Sigmoid colon (tissue), 7 donors: ENCODE data around the gene VPS26C. TPM values are rescaled to one million over a fixed set of nuclear protein-coding genes. Genes with fewer than 3 reads are reported as not detected.

Experiments used
- DNase-seq: peaks from one replicate; pipeline ENCODE4 v3.0.0-alpha.2; 2019
- H3K27ac ChIP-seq, 4 donors: fragments of 200-600 bp; sonication (generic); one replicate each; pipeline ENCODE4 v1.5.1; 2016 to 2019; ENCODE audit warnings: mild to moderate bottlenecking in 1 of 4
- H3K27me3 ChIP-seq, 3 donors: fragments of 200-600 bp; sonication (generic); one replicate each; pipeline ENCODE4 v1.5.1; 2019; ENCODE audit warnings: mild to moderate bottlenecking in 1 of 3
- H3K36me3 ChIP-seq, 4 donors: fragments of 200-600 bp; sonication (generic); one replicate each; pipeline ENCODE4 v1.5.1; 2016 to 2019
- H3K4me1 ChIP-seq, 4 donors: fragments of 200-600 bp; sonication (generic); one replicate each; pipeline ENCODE4 v1.5.1; 2017 to 2019
- H3K4me3 ChIP-seq, 4 donors: fragments of 200-600 bp; sonication (generic); one replicate each; pipeline ENCODE4 v1.5.1; 2017 to 2019; ENCODE audit warnings: mild to moderate bottlenecking in 2 of 4, moderate library complexity in 1 of 4
- H3K9me3 ChIP-seq, 4 donors: fragments of 200-600 bp in 3 of 4; sonication (generic) in 3 of 4; one replicate each; pipeline versions ENCODE4 v1.5.1 to v1.6.1; 2013 to 2019
- CTCF ChIP-seq, 4 experiments: fragments of 450-650 bp in 3 of 4; fragments of 200-600 bp in 1 of 4; IDR thresholded peaks; one replicate each; pipeline ENCODE4 v1.5.1; 2016 to 2019; ENCODE audit warnings: antibody characterized with exemption in 4 of 4, mild to moderate bottlenecking in 3 of 4, moderate library complexity in 2 of 4
- EP300 ChIP-seq, 4 donors: sonication (generic); formaldehyde crosslinking; IDR thresholded peaks; one replicate each; pipeline ENCODE4 v1.6.1; 2017; ENCODE audit warnings: antibody characterized with exemption in 4 of 4
- POLR2A ChIP-seq, 2 donors: fragments of 450-650 bp; IDR thresholded peaks; one replicate each; pipeline ENCODE4 v1.6.1; 2016; ENCODE audit warnings: antibody characterized with exemption in 2 of 2, mild to moderate bottlenecking in 2 of 2, moderate library complexity in 2 of 2
- POLR2AphosphoS5 ChIP-seq, 4 donors: sonication (generic); formaldehyde crosslinking; IDR thresholded peaks; one replicate each; pipeline ENCODE4 v1.6.1; 2017; ENCODE audit warnings: antibody characterized with exemption in 4 of 4
- WGBS, 2 donors: extraction: QIAGEN DNeasy Blood & Tissue Kit; methylation state at CpG; one replicate each; pipeline ENCODE4 v1.1.7; 2013; 5-methylcytosine and 5-hydroxymethylcytosine counted together
- intact Hi-C: fragments of 100-400 bp; cut with DNase I; formaldehyde crosslinking; loops from one replicate; pipeline ENCODE4 v1.15.1; 2023
- polyA plus RNA-seq, 3 donors: library from polyadenylated mRNA; stranded (reverse); fragments of 200-250 nt; gene quantifications; one replicate each; pipeline ENCODE4 v1.2.3, GENCODE V29; 2013
- total RNA-seq, 4 donors: library from RNA; depleted of rRNA; stranded (reverse); fragments of >200 nt; gene quantifications; one replicate each; pipeline ENCODE4 v1.1.0, GENCODE V29; 2016
- donor health status: healthy with polysubstance abuse.
- donor health status: Bipolar disorder and iron deficiency.
- donor health status: healthy.

The VPS26C gene
- total and polyA plus RNA-seq, 7 donors = 34.2 to 71.7 (median 52.6) TPM

- no peak overlapping the region for H3K27ac ChIP-seq
- no peaks in the 10 kb centered on the region for H3K4me1 ChIP-seq
- no peak for DNase-seq
- intact Hi-C loops = no loop called here
- H3K36me3 ChIP-seq = peaks cover 0 to 7% (median 4%) of the 10 kb centered on the region in 4 donors
- TF ChIP-seq EP300 (IDR thresholded peaks at IDR 0.05) = no peak
- no peak for TF ChIP-seq POLR2A (IDR thresholded peaks at IDR 0.05)
- no peak for TF ChIP-seq POLR2AphosphoS5 (IDR thresholded peaks at IDR 0.05)
- no peak for TF ChIP-seq CTCF (IDR thresholded peaks at IDR 0.05)
- no peaks in the 10 kb centered on the region for H3K9me3 ChIP-seq
- WGBS, 2 donors = 64 to 83% methylated on average over 12 of the region's 12 CpGs
- no peaks in the 10 kb centered on the region for H3K27me3 ChIP-seq
- H3K4me3 ChIP-seq = no peak overlapping the region
Measured at GRCh38 chr21:37244501-37245095, 22.5 kb downstream of the VPS26C start.

- H3K36me3 ChIP-seq = peaks cover 0 to 12% (median 4%) of the 10 kb centered on the region in 4 donors
- H3K4me1 ChIP-seq = no peaks in the 10 kb centered on the region
- no peak for TF ChIP-seq POLR2A (IDR thresholded peaks at IDR 0.05)
- no peak for TF ChIP-seq POLR2AphosphoS5 (IDR thresholded peaks at IDR 0.05)
- no peak for TF ChIP-seq CTCF (IDR thresholded peaks at IDR 0.05)
- no peak for TF ChIP-seq EP300 (IDR thresholded peaks at IDR 0.05)
- intact Hi-C loops = no loop called here
- no peaks in the 10 kb centered on the region for H3K27me3 ChIP-seq
- no peak overlapping the region for H3K27ac ChIP-seq
- H3K9me3 ChIP-seq = no peaks in the 10 kb centered on the region
- WGBS, 2 donors = 96 to 98% methylated on average over 6 of the region's 6 CpGs
- DNase-seq = no peak
- no peak overlapping the region for H3K4me3 ChIP-seq
Measured at GRCh38 chr21:37243961-37244360, 23.2 kb downstream of the VPS26C start.

GRCh38 chr21:37241426-37241825 is 25.7 kb downstream of the VPS26C start:
- Histone ChIP-seq H3K27ac (no peak overlapping the region), H3K4me1 (no peaks in the 10 kb centered on the region), H3K9me3 (no peaks in the 10 kb centered on the region), H3K36me3 (peaks cover 0 to 37% (median 8%) of the 10 kb centered on the region in 4 donors), H3K27me3 (no peaks in the 10 kb centered on the region), H3K4me3 (no peak overlapping the region)
- WGBS, 2 donors = 80 to 94% methylated on average over 7 of the region's 7 CpGs
- DNase-seq = no peak
- TF ChIP-seq EP300 (IDR thresholded peaks at IDR 0.05) (no peak), POLR2A (IDR thresholded peaks at IDR 0.05) (no peak), POLR2AphosphoS5 (IDR thresholded peaks at IDR 0.05) (no peak), CTCF (IDR thresholded peaks at IDR 0.05) (no peak)
- intact Hi-C loops = no loop called here

GRCh38 chr21:37240978-37241377 is 26.2 kb downstream of the VPS26C start:
- Histone ChIP-seq H3K4me3 (no peak overlapping the region), H3K36me3 (peaks cover 0 to 42% (median 8%) of the 10 kb centered on the region in 4 donors), H3K9me3 (no peaks in the 10 kb centered on the region), H3K27ac (no peak overlapping the region), H3K4me1 (no peaks in the 10 kb centered on the region), H3K27me3 (no peaks in the 10 kb centered on the region)
- 84 to 95% methylated on average over 8 of the region's 8 CpGs for WGBS, 2 donors
- intact Hi-C loops = no loop called here
- no peak for DNase-seq
- TF ChIP-seq POLR2AphosphoS5 (IDR thresholded peaks at IDR 0.05) = no peak
- no peak for TF ChIP-seq POLR2A (IDR thresholded peaks at IDR 0.05)
- no peak for TF ChIP-seq CTCF (IDR thresholded peaks at IDR 0.05)
- TF ChIP-seq EP300 (IDR thresholded peaks at IDR 0.05) = no peak

GRCh38 chr21:37237764-37238163 is 29.4 kb downstream of the VPS26C start:
- no peak for DNase-seq
- Histone ChIP-seq H3K27me3 (no peaks in the 10 kb centered on the region), H3K9me3 (no peaks in the 10 kb centered on the region), H3K36me3 (peaks cover 0 to 57% (median 15%) of the 10 kb centered on the region in 4 donors), H3K27ac (no peak overlapping the region), H3K4me1 (no peaks in the 10 kb centered on the region), H3K4me3 (no peak overlapping the region)
- intact Hi-C loops = no loop called here
- no peak for TF ChIP-seq POLR2A (IDR thresholded peaks at IDR 0.05)
- TF ChIP-seq POLR2AphosphoS5 (IDR thresholded peaks at IDR 0.05) = no peak
- TF ChIP-seq CTCF (IDR thresholded peaks at IDR 0.05) = no peak
- no peak for TF ChIP-seq EP300 (IDR thresholded peaks at IDR 0.05)
- 46 to 74% methylated on average over 4 of the region's 4 CpGs for WGBS, 2 donors
